SJCRH30 (cell line): ENCODE data around the gene PFDN1. TPM values are rescaled to one million over a fixed set of nuclear protein-coding genes. Genes with fewer than 3 reads are reported as not detected.

ENCODE experiments used
- DNase-seq, 2 experiments: peaks; one replicate each; pipeline ENCODE4 v3.0.0-alpha.2; 2015 to 2020
- H3K27ac ChIP-seq: fragments of 250-450 bp; sonication (Bioruptor Pico); 2 replicates; pipeline ENCODE4 v1.5.1; 2020; ENCODE audit warnings: mild to moderate bottlenecking, moderate library complexity
- H3K27me3 ChIP-seq: fragments of 250-450 bp; sonication (Bioruptor Pico); 2 replicates; pipeline ENCODE4 v1.5.1; 2020; ENCODE audit warnings: mild to moderate bottlenecking, moderate library complexity
- H3K36me3 ChIP-seq: fragments of 250-450 bp; sonication (Bioruptor Pico); 2 replicates; pipeline ENCODE4 v1.5.1; 2020; ENCODE audit warnings: mild to moderate bottlenecking, moderate library complexity
- H3K4me1 ChIP-seq: fragments of 250-450 bp; sonication (Bioruptor Pico); 2 replicates; pipeline ENCODE4 v1.5.1; 2020; ENCODE audit warnings: mild to moderate bottlenecking, moderate library complexity
- H3K4me3 ChIP-seq: fragments of 250-450 bp; sonication (Bioruptor Pico); 2 replicates; pipeline ENCODE4 v1.5.1; 2020; ENCODE audit warnings: mild to moderate bottlenecking, moderate library complexity
- H3K9me3 ChIP-seq: fragments of 250-450 bp; sonication (Bioruptor Pico); replicated peaks from 2 replicates; pipeline ENCODE4 v1.5.1; 2020; ENCODE audit warnings: mild to moderate bottlenecking, moderate library complexity
- total RNA-seq: library from RNA; depleted of rRNA; stranded (reverse); fragments of >200 nt; shearing (Covaris generic); gene quantifications from 2 replicates; pipeline ENCODE4 v1.2.3, GENCODE V29; 2014

The PFDN1 gene
- total RNA-seq, 1 experiment from 2014 or later = 93.9 TPM

GRCh38 chr5:140236891-140237598 lies 65.9 kb downstream of the PFDN1 start:
- no peaks in the 10 kb centered on the region for H3K27me3 ChIP-seq
- no peaks in the 10 kb centered on the region for H3K36me3 ChIP-seq
- H3K4me3 ChIP-seq = no peak overlapping the region
- H3K9me3 ChIP-seq = no peaks in the 10 kb centered on the region
- no peak for DNase-seq
- H3K27ac ChIP-seq = no peak overlapping the region
- H3K4me1 ChIP-seq = peaks cover 11% of the 10 kb centered on the region

GRCh38 chr5:140235791-140236551 lies 66.9 kb downstream of the PFDN1 start:
- H3K4me3 ChIP-seq = no peak overlapping the region
- DNase-seq = no peak
- no peak overlapping the region for H3K27ac ChIP-seq
- H3K36me3 ChIP-seq = no peaks in the 10 kb centered on the region
- H3K4me1 ChIP-seq = peaks cover under 1% of the 10 kb centered on the region
- no peaks in the 10 kb centered on the region for H3K9me3 ChIP-seq
- no peaks in the 10 kb centered on the region for H3K27me3 ChIP-seq

- H3K27ac ChIP-seq = no peak overlapping the region
- DNase-seq = no peak
- H3K4me3 ChIP-seq = no peak overlapping the region
- H3K36me3 ChIP-seq = no peaks in the 10 kb centered on the region
- no peaks in the 10 kb centered on the region for H3K27me3 ChIP-seq
- no peaks in the 10 kb centered on the region for H3K4me1 ChIP-seq
- no peaks in the 10 kb centered on the region for H3K9me3 ChIP-seq
These were observed 68.4 kb downstream of the PFDN1 start for GRCh38 chr5:140234377-140234989.

GRCh38 chr5:140232731-140233130 lies 70.2 kb downstream of the PFDN1 start:
- H3K4me3 ChIP-seq = no peak overlapping the region
- no peaks in the 10 kb centered on the region for H3K27me3 ChIP-seq
- H3K4me1 ChIP-seq = no peaks in the 10 kb centered on the region
- H3K36me3 ChIP-seq = no peaks in the 10 kb centered on the region
- no peak for DNase-seq
- no peaks in the 10 kb centered on the region for H3K9me3 ChIP-seq
- H3K27ac ChIP-seq = no peak overlapping the region

GRCh38 chr5:140230373-140230772 lies 72.5 kb downstream of the PFDN1 start:
- Histone ChIP-seq H3K27me3 (no peaks in the 10 kb centered on the region), H3K4me3 (no peak overlapping the region)

GRCh38 chr5:140228364-140228837 lies 74.5 kb downstream of the PFDN1 start:
- no peak overlapping the region for H3K27ac ChIP-seq
- H3K9me3 ChIP-seq = no peaks in the 10 kb centered on the region
- H3K36me3 ChIP-seq = no peaks in the 10 kb centered on the region
- DNase-seq = no peak
- H3K27me3 ChIP-seq = no peaks in the 10 kb centered on the region
- H3K4me1 ChIP-seq = no peaks in the 10 kb centered on the region
- H3K4me3 ChIP-seq = no peak overlapping the region

More at GRCh38 chr5:140230373-140230772, 72.5 kb downstream of the PFDN1 start:
- Histone ChIP-seq H3K4me1 (no peaks in the 10 kb centered on the region), H3K9me3 (no peaks in the 10 kb centered on the region), H3K27ac (no peak overlapping the region), H3K36me3 (no peaks in the 10 kb centered on the region)
- DNase-seq = no peak

GRCh38 chr5:140227046-140227445 lies 75.9 kb downstream of the PFDN1 start:
- Histone ChIP-seq H3K9me3 (no peaks in the 10 kb centered on the region), H3K27ac (no peak overlapping the region), H3K27me3 (no peaks in the 10 kb centered on the region), H3K4me1 (no peaks in the 10 kb centered on the region), H3K36me3 (no peaks in the 10 kb centered on the region), H3K4me3 (no peak overlapping the region)
- DNase-seq = no peak

GRCh38 chr5:140225396-140225795 lies 77.5 kb downstream of the PFDN1 start:
- Histone ChIP-seq H3K27ac (no peak overlapping the region), H3K9me3 (no peaks in the 10 kb centered on the region), H3K27me3 (no peaks in the 10 kb centered on the region), H3K4me1 (peaks cover 2% of the 10 kb centered on the region; the same call in 1 of the 2 replicates), H3K4me3 (no peak overlapping the region), H3K36me3 (no peaks in the 10 kb centered on the region)
- DNase-seq = no peak

- Histone ChIP-seq H3K4me3 (no peak overlapping the region), H3K36me3 (no peaks in the 10 kb centered on the region), H3K4me1 (peaks cover 5% of the 10 kb centered on the region; the same call in 1 of the 2 replicates), H3K9me3 (no peaks in the 10 kb centered on the region), H3K27me3 (no peaks in the 10 kb centered on the region), H3K27ac (no peak overlapping the region)
- DNase-seq = no peak
These were observed 78.2 kb downstream of the PFDN1 start for GRCh38 chr5:140224658-140225057.

GRCh38 chr5:140223567-140223966 lies 79.3 kb downstream of the PFDN1 start:
- no peaks in the 10 kb centered on the region for H3K27me3 ChIP-seq
- H3K27ac ChIP-seq = no peak overlapping the region
- H3K4me3 ChIP-seq = no peak overlapping the region
- no peaks in the 10 kb centered on the region for H3K36me3 ChIP-seq
- no peaks in the 10 kb centered on the region for H3K9me3 ChIP-seq
- no peak for DNase-seq
- H3K4me1 ChIP-seq = peaks cover 5% of the 10 kb centered on the region; the same call in 1 of the 2 replicates

GRCh38 chr5:140222416-140222815 lies 80.5 kb downstream of the PFDN1 start:
- H3K27ac ChIP-seq = no peak overlapping the region
- H3K27me3 ChIP-seq = no peaks in the 10 kb centered on the region
- H3K4me1 ChIP-seq = peaks cover 5% of the 10 kb centered on the region; the same call in 1 of the 2 replicates
- H3K9me3 ChIP-seq = no peaks in the 10 kb centered on the region
- no peaks in the 10 kb centered on the region for H3K36me3 ChIP-seq
- DNase-seq = no peak
- no peak overlapping the region for H3K4me3 ChIP-seq

GRCh38 chr5:140221697-140222223 lies 81.1 kb downstream of the PFDN1 start:
- Histone ChIP-seq H3K27ac (no peak overlapping the region), H3K36me3 (no peaks in the 10 kb centered on the region), H3K9me3 (no peaks in the 10 kb centered on the region), H3K27me3 (no peaks in the 10 kb centered on the region), H3K4me3 (no peak overlapping the region), H3K4me1 (peaks cover 5% of the 10 kb centered on the region; the same call in 1 of the 2 replicates)
- DNase-seq = no peak

GRCh38 chr5:140220698-140221064 lies 82.2 kb downstream of the PFDN1 start:
- Histone ChIP-seq H3K4me1 (peaks cover 5% of the 10 kb centered on the region; the same call in 1 of the 2 replicates), H3K4me3 (no peak overlapping the region), H3K27ac (no peak overlapping the region), H3K36me3 (no peaks in the 10 kb centered on the region), H3K27me3 (no peaks in the 10 kb centered on the region), H3K9me3 (no peaks in the 10 kb centered on the region)
- no peak for DNase-seq

GRCh38 chr5:140220032-140220697 lies 82.7 kb downstream of the PFDN1 start:
- no peaks in the 10 kb centered on the region for H3K36me3 ChIP-seq
- H3K4me3 ChIP-seq = no peak overlapping the region
- H3K4me1 ChIP-seq = peaks cover 5% of the 10 kb centered on the region
- no peak for DNase-seq
- no peak overlapping the region for H3K27ac ChIP-seq
- no peaks in the 10 kb centered on the region for H3K27me3 ChIP-seq
- no peaks in the 10 kb centered on the region for H3K9me3 ChIP-seq
